Urothelium cell line (cell line): ENCODE measurements around the gene DET1.
"Not testable (repeated sequence)": the region's sequence is repeated elsewhere in the genome, so short reads cannot be mapped to it uniquely, and the experiment has no call there.

Source experiments
- DNase-seq: peaks from one replicate; pipeline ENCODE4 v3.0.0; 2011; ENCODE audit warnings: low spot score, mixed read lengths
- FAIRE-seq: peaks from 2 replicates; lab custom pipeline; 2011; peaks lifted over from hg19 to GRCh38; lab: Jason Lieb, UNC

The DET1 gene

DNA sequence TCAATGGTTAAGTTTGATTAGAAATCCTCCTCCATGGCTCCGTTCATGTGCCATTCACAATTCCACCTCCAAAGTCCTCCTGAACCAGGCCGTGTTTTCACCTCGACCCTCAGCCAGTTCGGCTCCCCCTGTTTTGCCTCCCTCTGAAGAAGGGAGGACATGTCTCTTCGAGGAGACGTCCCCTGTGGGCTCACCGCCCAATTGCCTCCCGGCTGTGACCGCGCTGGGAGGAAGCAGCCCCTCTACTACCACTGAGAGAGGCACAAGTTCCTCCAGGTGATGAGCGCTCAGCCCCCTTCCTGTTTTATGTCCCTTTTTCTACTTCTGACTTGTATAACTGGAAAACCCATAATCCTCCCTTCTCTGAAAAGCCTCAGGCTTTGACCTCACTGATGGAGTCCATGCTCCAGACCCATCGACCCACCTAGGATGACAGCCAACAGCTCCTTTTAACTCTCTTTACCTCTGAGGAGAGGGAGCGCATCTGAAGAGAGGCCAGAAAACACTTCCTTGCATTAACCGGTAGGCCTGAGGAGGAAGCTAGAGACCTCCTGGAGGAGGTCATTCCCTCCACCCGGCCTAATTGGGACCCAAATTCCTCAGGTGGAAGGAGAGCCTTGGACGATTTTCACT lies 4.7 kb downstream of the DET1 start:
- DNase-seq: no peak
- FAIRE-seq: no peak

DNA sequence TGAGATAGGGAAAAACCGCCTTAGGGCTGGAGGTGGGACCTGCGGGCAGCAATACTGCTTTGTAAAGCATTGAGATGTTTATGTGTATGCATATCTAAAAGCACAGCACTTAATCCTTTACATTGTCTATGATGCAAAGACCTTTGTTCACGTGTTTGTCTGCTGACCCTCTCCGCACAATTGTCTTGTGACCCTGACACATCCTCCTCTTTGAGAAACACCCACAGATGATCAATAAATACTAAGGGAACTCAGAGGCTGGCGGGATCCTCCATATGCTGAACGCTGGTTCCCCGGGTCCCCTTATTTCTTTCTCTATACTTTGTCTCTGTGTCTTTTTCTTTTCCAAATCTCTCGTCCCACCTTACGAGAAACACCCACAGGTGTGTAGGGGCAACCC lies 5.4 kb downstream of the DET1 start:
- DNase-seq, FAIRE-seq: not testable (repeated sequence)

DNA sequence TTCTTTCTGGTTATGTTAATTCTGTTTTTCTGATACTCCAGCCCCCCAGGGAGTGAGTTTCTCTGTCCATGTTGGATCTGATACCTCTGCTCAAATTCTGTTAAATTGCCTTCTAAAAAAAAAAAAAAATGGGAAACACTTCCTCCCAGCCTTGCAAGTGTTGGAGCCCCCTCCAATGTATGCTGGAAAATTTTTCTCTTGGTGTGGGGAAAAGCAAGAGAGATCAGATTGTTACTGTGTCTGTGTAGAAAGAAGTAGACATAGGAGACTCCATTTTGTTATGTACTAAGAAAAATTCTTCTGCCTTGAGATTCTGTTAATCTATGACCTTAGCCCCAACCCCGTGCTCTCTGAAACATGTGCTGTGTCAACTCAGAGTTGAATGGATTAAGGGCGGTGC lies 6.1 kb downstream of the DET1 start:
- not testable (repeated sequence) for FAIRE-seq, DNase-seq

DNA sequence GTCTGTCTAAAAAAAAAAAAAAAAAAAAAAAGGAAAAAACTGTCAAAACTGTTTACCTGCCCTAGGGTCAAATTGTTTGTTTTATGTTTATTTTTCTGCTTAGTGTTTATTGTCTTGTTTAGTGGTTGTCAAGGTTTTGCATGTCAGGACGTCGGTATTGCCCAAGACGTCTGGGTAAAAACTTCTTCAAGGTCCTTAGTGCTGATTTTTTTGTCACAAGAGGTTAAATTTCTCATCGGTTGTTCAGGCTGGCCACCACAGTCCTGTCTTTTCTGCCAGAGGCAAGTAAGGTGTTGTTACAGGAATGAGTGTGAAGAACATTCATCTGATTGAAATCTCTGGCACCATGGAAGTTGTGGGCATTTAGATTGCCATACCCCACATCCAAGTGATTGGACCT lies 7.0 kb downstream of the DET1 start:
- DNase-seq: no peak
- FAIRE-seq: no peak

DNA sequence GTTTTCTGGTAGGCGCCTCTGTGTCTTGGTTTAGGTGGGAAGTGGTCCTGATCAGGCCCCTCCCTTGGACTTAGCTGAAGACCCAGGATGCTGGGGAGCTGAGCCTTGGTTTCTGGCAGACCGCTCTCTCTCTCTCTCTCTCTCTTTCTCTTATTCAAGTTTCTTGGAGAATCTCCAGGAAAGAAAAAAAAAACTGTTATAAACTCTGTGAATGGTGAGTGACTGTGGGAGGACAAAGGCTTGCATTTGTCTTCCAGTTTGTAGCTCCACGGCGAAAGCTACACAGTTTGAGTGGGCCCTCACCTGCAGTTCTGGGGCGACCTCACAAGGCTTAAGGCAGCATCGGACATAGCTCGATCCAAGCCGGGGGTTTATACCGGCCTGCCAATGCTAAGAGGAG lies 7.5 kb downstream of the DET1 start:
- DNase-seq: no peak
- FAIRE-seq: no peak

DNA sequence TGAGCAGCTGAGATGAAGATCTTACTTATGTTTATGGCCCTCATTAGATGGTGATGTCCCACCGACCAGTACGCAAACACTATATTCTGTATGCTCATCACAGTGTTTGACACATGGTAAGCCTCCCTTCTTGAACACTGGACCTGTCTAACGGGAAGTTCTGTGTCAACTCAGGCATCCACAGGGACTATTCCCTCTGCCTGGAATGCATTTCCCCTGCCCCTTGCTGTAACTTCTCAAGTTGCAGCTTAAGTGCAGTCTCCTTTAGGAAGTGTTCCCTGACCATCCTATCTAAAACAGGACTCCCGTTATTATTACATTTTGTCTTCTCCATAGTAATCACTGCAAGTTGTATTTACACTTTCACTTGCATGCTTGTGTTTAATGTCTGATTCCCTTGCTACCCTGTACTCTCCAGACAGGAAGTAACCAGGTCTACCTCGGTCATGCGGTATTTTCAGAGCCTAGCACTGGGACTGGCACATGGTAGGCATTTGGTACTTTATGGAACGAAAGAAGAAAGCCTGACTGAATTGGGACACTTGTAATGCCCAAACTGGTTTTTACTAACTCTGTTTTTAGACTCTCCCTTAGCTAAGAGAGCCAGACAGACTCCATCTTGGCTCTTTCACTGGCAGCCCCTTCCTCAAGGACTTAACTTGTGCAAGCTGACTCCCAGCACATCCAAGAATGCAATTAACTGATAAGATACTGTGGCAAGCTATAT lies 8.7 kb downstream of the DET1 start:
- DNase-seq (no peak), FAIRE-seq (no peak)

DNA sequence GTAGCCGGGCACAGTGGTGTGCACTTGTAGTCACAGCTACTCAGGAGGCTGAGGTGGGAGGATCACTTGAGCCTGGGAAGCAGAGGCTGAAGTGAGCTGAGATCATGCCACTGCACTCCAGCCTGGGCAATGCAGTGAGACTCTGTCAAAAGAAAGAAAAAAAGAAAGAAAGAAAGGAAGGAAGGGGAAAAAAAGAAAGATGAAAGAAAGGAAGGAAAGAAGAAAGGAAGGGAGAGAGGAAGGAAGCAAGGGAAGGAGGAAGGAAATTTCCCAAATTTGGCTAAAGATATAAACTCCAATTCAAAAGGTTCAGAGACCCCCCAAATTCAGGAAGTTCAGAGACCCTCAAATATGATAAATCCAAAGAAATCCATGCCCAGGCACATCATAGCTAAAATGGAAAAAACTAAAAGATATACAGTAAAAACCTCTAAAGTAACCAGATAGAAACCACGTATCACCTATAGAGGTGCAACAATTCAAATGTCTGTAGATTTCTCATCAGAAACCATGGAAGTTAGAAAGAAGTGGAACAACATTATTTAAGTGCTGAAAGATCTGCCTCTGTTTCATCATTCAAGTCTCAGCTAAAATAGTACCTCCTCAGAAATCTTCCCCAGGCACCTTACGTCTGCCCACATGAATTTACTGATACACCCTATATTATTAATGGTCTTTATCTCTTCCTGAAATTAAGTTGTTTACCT lies 10.7 kb downstream of the DET1 start:
- DNase-seq (no peak), FAIRE-seq (no peak)

DNA sequence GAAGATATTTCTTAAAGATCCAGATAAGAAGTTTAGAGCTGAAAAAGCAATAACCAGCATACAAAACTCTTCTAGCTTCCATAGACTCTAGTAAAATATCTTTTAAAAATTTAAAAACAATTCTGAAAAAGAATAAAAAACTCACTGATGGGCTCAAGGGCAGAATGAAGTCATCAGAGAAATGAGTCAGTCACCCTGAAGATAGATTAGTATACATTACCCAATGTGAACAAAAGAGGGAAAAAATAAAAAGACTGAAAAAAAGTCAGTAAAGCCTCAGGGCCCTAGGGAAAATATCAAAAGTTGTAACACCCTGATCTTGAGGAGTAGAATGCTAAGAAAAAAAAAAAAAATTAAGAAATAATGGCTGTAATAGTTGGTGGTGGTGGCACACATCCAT lies 11.4 kb downstream of the DET1 start:
- DNase-seq (no peak), FAIRE-seq (no peak)

DNA sequence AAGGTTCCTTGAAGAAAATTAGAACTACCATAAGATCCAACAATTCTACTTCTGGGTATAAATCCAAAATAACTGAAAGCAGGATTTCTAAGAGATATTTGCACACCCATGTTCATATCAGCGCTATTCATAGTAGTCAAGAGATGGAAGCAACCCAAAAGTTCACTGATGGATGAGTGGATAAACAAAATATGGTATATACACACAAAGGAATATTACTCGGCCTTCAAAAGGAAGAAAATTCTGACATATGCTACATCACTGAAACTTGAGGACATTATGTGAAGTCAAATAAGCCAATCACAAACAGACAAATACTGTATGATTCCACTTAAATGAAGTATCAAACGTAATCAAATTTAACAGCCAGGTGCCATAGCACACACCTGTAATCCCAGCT lies 13.1 kb downstream of the DET1 start:
- FAIRE-seq (no peak), DNase-seq (no peak)

DNA sequence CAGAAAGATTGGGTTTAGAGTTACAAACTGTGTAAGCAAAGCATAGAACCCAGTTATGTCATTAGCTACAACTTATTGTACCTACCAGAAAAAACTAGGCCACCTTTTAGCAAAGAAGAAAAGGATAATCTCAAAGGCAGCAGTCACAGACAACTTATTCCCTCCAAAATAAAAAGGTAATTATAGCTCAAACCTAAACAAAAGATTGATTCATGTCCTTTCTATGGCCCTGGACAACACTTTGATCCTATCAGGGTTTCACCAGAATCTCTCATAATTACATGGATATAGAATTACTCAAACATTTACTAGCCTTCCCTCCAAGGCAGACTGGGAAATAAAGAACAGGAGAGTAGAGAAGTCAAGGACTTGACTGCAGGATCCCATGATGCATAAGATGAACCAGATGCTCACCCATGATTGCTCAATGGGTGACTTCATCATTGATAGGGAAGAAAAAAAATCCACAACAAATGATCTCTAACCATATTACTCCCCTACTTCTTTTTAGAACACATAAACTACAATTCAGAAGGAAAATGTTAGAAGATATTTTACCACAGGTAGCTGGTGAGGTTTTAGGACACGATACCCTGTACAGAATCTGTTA lies 17.4 kb downstream of the DET1 start:
- no peak for DNase-seq

DNA sequence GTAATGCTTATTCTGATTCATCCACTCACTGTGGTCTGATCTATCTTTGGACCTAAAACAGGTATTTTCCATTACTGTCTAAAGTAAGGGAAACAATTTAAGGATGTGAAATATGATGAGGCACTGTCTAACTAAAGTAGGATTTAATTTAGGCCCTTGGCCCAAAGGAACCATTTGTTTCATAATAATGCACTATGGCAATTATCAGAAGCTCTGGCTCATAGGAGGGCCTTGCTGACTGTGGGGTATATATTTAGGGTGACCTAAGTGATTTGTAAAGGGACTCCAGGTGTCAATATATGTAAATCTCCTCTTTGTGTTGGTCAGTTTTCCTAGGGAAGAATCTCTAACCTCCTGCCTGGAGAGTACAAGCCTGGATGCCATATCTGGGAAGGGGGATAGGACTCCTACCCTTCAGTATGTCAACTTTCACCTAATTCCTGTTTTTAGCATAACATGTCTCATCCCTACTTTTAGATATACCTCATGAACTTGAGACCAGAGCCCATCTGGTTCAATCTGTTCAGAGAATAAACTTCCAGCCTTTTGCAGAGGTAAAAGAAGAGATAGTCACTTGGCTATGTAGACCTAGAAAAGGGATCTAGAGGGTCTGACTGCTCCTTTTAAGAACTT lies 20.1 kb downstream of the DET1 start:
- FAIRE-seq (no peak), DNase-seq (no peak)

More for the DNA sequence above, 17.4 kb downstream of the DET1 start:
- FAIRE-seq: no peak

DNA sequence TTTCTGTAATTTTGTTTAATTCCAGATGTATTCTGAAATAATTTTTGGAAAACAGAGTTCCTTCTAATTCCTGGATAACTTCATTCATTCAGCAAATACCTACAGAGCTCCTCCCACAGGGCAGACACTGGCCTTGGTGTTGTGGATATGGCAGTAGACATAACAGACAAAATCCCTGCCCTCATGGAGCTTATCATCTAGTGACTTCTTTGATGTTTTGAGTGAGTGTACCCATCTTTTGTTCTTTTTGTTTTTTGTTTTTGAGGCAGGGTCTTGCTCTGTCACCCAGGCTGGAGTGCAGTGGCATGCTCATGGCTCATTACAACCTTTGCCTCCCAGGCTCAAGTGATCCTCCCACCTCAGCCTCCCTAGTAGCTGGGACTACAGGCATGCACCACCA lies 21.1 kb downstream of the DET1 start:
- DNase-seq: no peak
- no peak for FAIRE-seq

DNA sequence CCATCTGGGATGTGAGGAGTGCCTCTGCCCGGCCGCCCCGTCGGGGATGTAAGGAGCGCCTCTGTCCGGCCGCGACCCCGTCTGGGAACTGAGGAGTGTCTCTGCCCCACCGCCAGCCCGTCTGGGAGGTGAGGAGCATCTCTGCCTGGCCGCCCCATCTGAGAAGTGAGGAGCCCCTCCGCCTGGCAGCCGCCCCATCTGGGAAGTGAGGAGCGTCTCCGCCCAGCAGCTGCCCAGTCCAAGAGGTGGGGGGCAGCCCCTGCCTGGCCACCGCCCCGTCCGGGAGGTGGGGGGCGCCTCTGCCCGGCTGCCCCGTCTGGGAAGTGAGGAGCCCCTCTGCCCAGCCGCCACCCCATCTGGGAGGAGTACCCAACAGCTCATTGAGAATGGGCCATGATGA lies 22.4 kb downstream of the DET1 start:
- FAIRE-seq: not testable (repeated sequence)

DNA sequence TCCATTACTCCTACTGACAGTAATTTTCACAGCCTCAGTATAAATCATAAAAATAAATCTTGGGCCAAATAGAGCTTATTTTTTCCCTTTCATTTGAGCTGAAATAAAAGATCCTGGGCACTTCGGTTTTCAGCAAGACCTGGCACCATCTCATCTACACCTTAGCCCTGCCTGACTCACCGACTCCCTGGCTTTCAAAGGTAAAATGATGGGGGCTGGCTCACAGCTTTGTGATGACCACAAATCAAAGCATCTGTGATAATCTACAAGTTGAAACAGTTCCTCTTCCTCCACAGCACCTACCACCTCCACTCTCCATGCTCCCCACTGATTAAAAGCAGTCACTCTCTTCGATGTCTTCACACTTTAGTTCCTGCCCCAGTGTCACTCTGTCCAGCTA lies 27.6 kb downstream of the DET1 start:
- FAIRE-seq: no peak
- DNase-seq: no peak

More for the DNA sequence above, 22.4 kb downstream of the DET1 start:
- DNase-seq: not testable (repeated sequence)

DNA sequence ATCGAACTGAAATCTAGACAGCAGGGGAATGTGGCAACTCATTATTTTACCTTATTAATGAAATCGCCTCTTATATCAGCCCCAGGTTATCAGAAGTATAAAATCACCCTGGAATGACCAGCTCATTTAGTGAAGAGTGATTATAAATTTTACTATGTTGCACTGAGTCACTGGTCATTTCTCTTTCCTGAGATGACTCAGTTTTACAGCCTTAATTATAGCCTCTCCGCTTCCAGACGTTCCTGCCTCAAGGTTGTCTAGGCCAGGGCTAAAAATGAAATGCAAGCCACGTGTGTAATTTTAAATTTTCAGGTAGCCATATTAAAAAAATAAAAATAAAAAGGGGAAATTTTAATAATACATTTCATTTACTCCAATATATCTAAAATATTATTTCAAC lies 33.3 kb downstream of the DET1 start:
- DNase-seq (no peak), FAIRE-seq (no peak)

DNA sequence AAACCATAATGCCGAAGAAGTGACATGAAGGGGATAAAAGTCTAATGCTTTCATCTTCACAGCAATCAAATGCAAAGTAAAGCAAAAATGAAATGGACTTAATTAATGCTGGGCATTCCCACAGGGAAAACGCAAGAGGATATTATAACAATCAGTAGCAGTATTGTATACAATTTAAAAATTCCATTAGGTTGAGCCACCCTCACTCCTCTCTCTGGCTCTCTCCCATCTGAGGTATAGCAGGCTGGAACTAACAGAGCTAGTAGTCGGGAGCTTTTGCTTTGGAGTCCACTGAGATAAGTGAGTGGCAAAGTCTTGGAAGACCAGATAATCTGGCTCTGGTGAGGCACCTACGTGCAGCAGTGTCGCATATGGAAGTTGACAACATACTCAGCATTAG lies 33.9 kb downstream of the DET1 start:
- no peak for DNase-seq
- no peak for FAIRE-seq

DNA sequence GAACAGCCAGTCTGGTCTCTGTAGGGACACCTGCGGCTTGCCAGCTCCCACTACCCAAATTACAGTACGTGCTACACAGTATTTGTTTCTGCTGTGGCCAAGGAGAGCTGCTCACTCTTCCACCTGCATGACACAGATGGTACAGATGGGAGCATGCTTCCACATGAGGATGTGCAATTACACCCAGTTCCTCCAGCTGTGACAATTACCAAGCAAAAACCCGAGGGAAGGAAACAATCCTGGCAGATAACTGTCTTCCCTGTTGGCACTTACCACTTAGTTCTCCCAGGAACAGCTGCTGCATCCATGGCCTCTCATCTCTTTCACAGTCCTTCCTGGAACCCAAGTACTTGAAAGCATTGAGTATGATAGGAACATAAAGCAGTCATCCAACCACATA lies 34.4 kb downstream of the DET1 start:
- DNase-seq (no peak), FAIRE-seq (no peak)

DNA sequence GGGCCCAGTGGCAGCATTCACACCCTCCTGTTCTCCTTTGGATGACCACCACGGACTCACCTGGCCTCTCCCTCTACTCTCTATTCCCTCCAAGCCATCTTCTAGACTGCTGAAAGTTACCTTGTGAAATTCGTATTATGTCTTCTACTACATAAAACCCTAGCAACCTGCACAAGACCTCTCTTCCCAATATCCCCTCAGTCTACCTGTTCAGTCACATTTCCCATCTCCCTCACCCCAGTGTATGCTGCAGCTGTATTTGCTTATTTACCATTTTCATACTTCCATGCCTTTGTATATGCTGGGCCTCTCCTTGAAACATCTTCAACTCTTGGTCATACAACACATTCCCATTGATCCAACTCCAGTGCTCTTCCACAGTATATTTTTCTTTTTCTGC lies 35.3 kb downstream of the DET1 start:
- DNase-seq: no peak
- no peak for FAIRE-seq

DNA sequence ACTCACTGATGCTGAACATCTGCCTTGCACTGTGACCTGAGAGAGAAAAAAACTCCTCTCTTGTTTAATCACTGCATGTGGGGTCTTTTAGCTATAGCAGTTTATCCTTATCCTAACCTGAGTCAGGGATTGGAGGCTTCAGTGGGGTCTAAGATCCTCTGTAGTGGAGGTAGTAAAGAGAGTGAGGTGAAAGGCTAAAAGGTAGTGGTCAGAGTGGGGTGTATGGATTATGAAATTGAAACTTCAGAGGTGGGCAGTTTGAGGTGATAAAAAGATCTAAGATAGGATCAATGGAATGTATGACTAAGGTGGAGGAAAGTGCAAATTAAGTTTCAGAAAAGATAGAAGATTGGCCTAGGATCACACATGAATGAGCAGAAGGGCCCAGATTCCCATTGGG lies 36.5 kb downstream of the DET1 start:
- DNase-seq (no peak), FAIRE-seq (no peak)

DNA sequence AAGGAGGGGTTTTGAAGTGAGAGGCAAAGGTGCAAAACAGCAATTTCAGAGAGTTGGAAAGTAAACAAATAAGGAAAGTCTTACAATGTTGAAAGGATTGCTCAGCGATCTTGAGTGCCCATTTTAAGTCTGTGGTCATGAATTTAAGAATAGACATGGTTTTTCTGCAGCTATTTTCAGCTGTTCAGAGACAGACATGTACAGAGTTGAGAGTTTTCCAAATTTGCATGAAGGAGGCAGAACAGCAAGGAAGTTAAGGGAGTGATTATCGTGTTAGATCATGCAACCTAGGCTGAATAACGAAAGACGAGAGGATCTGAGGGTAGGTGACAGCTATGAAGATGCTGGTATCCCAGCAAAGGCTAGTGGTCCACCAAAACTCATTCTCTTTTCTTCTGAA lies 37.2 kb downstream of the DET1 start:
- FAIRE-seq: no peak

DNA sequence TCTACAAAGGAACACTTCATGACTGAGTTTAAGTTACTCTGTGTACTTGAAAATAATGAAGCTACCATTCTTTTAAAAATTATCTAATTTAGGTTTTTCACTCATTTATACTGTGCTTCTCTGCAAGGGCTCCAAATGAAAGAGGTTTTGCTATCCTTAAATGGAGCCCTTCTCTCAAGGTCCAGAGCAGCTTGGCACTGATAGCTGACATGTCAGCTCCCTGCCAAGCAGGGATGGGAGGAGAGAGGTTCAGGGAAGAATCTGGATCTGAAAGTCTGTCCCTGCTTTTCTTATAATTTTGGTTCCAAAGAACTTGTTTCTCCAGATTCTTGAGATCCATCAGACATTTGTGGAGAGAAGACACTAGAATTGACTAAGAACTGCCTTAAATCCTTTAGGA lies 39.9 kb downstream of the DET1 start:
- FAIRE-seq: no peak
- no peak for DNase-seq

More for the DNA sequence above, 37.2 kb downstream of the DET1 start:
- DNase-seq: no peak
